ENCODE measurements around the gene RAP2A. TPM values are rescaled to one million over a fixed set of nuclear protein-coding genes. Genes with fewer than 3 reads are reported as not detected.

The RAP2A gene
- total and polyA plus RNA-seq, 4 donors = 3.1 to 37.2 (median 6.7) TPM

GRCh38 chr13:97492684-97493371, 58.9 kb downstream of the RAP2A start:
- 94% methylated on average over 2 of the region's 2 CpGs for WGBS
- H3K9ac ChIP-seq (ENCODE audit: low read depth in 1 of 2, low read length in 2 of 2) = no peak overlapping the region
- no peak overlapping the region for H3K4me3 ChIP-seq (ENCODE audit: low read depth in 1 of 3, low read length in 3 of 3)
- no peak overlapping the region for H3K27ac ChIP-seq (ENCODE audit: low read depth in 1 of 2, low read length in 2 of 2)
- DNase-seq (ENCODE audit: low spot score) = no peak
- TF ChIP-seq RAD21 (IDR thresholded peaks at IDR 0.05) = no peak
- H3K27me3 ChIP-seq (ENCODE audit: control insufficient read depth in 4 of 4, insufficient read depth in 4 of 4, low read length in 3 of 4) = no peaks in the 10 kb centered on the region
- H3K36me3 ChIP-seq (ENCODE audit: control insufficient read depth in 4 of 4, insufficient read depth in 3 of 4, low read depth in 1 of 4, low read length in 3 of 4) = no peaks in the 10 kb centered on the region
- peaks cover 0 to 2% (median 0%) of the 10 kb centered on the region in 4 donors for H3K9me3 ChIP-seq (ENCODE audit: control insufficient read depth in 4 of 4, low read length in 3 of 4)
- H3K4me1 ChIP-seq (ENCODE audit: control insufficient read depth in 4 of 4, insufficient read depth in 4 of 4, low read length in 3 of 4) = no peaks in the 10 kb centered on the region

DNA sequence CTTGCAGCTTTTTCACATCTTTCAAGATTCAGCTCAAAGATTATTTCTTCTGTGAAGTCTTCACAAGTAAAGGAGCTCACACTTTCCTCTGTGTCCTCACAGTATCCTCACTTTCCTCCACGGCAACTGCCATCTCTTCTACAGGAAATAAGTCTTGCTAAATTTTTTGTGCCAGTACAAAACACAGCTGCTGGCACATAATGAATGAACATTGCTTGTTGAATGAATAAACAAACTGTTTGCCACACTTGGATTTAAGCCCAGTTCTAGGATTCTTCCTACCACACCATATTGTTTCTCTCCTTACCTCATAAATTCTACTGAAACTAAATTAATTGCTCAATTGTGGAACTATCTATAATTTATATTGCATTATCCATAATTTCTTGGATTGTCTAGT, 59.5 kb downstream of the RAP2A start:
- peaks cover 0 to 2% (median 0%) of the 10 kb centered on the region in 4 donors for H3K9me3 ChIP-seq (ENCODE audit: control insufficient read depth in 4 of 4, low read length in 3 of 4)
- H3K27ac ChIP-seq (ENCODE audit: low read depth in 1 of 2, low read length in 2 of 2) = no peak overlapping the region
- WGBS = 25% methylated on average over 1 of the region's 1 CpG
- no peaks in the 10 kb centered on the region for H3K27me3 ChIP-seq (ENCODE audit: control insufficient read depth in 4 of 4, insufficient read depth in 4 of 4, low read length in 3 of 4)
- no peaks in the 10 kb centered on the region for H3K4me1 ChIP-seq (ENCODE audit: control insufficient read depth in 4 of 4, insufficient read depth in 4 of 4, low read length in 3 of 4)
- no peak overlapping the region for H3K4me3 ChIP-seq (ENCODE audit: low read depth in 1 of 3, low read length in 3 of 3)
- H3K36me3 ChIP-seq (ENCODE audit: control insufficient read depth in 4 of 4, insufficient read depth in 3 of 4, low read depth in 1 of 4, low read length in 3 of 4) = no peaks in the 10 kb centered on the region
- H3K9ac ChIP-seq (ENCODE audit: low read depth in 1 of 2, low read length in 2 of 2) = no peak overlapping the region
- no peak for DNase-seq (ENCODE audit: low spot score)
- TF ChIP-seq RXRA (IDR thresholded peaks at IDR 0.05) (no peak), HNF4A (conservative IDR thresholded peaks at IDR 0.05) (no peak), CTCF (IDR thresholded peaks at IDR 0.05; ENCODE audit: low read depth, low read length, missing input control) (no peak), GABPA (IDR thresholded peaks at IDR 0.05 in 1 of 2, conservative IDR thresholded peaks at IDR 0.05 in 1 of 2) (no peak), FOXA2 (IDR thresholded peaks at IDR 0.05) (no peak), TAF1 (conservative IDR thresholded peaks at IDR 0.05) (no peak), REST (IDR thresholded peaks at IDR 0.05) (no peak), FOXA1 (IDR thresholded peaks at IDR 0.05) (no peak), YY1 (IDR thresholded peaks at IDR 0.05) (no peak), JUND (IDR thresholded peaks at IDR 0.05) (no peak), ZBTB33 (IDR thresholded peaks at IDR 0.05) (no peak), SP1 (IDR thresholded peaks at IDR 0.05) (no peak), HNF4G (IDR thresholded peaks at IDR 0.05) (no peak), NR2F2 (IDR thresholded peaks at IDR 0.05) (no peak), MAX (IDR thresholded peaks at IDR 0.05) (no peak), EGR1 (IDR thresholded peaks at IDR 0.05; ENCODE audit: low read depth in 2 of 2) (no peak), RAD21 (IDR thresholded peaks at IDR 0.05) (no peak)
- TF ChIP-seq, protein P1, sequence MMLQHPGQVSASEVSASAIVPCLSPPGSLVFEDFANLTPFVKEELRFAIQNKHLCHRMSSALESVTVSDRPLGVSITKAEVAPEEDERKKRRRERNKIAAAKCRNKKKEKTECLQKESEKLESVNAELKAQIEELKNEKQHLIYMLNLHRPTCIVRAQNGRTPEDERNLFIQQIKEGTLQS (IDR thresholded peaks at IDR 0.05) = no peak

Measured in liver (tissue), 9 donors.